OCI-LY7 (cell line): ENCODE results near the gene ADD2. TPM values are rescaled to one million over a fixed set of nuclear protein-coding genes. Genes with fewer than 3 reads are reported as not detected.

Experiments
- BruUV-seq: library from RNA; stranded (reverse); fragments of 400-500 nt; replicated peaks from 2 replicates; lab custom pipeline; 2021; lab: Mats Ljungman, UMichigan
- CTCF ChIA-PET: fragments of 300-600 bp; sonication (Branson Sonifier 250); formaldehyde crosslinking; loops from one replicate; lab custom pipeline; 2022; ENCODE audit warnings: antibody characterized with exemption; ENCODE audit not compliant: unreplicated experiment; lab: Charles Lee
- POLR2A ChIA-PET: fragments of 300-600 bp; sonication (Branson Sonifier 250); formaldehyde crosslinking; loops from one replicate; lab custom pipeline; 2022; ENCODE audit warnings: antibody characterized with exemption; lab: Charles Lee
- DNase-seq: peaks from one replicate; pipeline ENCODE4 v3.0.0-alpha.2; 2015; ENCODE audit warnings: low spot score
- H2AFZ ChIP-seq: fragments of 200-600 bp; sonication (generic), shearing (Covaris generic); 2 replicates; pipeline ENCODE4 v1.6.1; 2014; ENCODE audit warnings: mild to moderate bottlenecking, antibody characterized with exemption, low read length, moderate library complexity
- H3K27ac ChIP-seq: fragments of 200-600 bp; sonication (generic); 2 replicates; pipeline ENCODE4 v1.5.1; 2014; ENCODE audit warnings: mixed run types, low read depth, mild to moderate bottlenecking, moderate library complexity, low read length, inconsistent platforms; ENCODE audit not compliant: poor library complexity, severe bottlenecking
- H3K36me3 ChIP-seq: fragments of 200-600 bp; sonication (generic); 2 replicates; pipeline ENCODE4 v1.6.1; 2014; ENCODE audit warnings: mild to moderate bottlenecking, antibody characterized with exemption, low read length, moderate library complexity, mixed read lengths; ENCODE audit not compliant: insufficient read depth
- H3K4me1 ChIP-seq: fragments of 200-600 bp; sonication (generic); 2 replicates; pipeline ENCODE4 v1.5.1; 2014; ENCODE audit warnings: mild to moderate bottlenecking, low read length; ENCODE audit not compliant: insufficient read depth, poor library complexity, severe bottlenecking
- H3K4me2 ChIP-seq: fragments of 200-600 bp; sonication (generic); 2 replicates; pipeline ENCODE4 v1.6.1; 2014; ENCODE audit warnings: mild to moderate bottlenecking, low read length
- H3K4me3 ChIP-seq: fragments of 200-600 bp; sonication (generic); 2 replicates; pipeline ENCODE4 v1.5.1; 2014; ENCODE audit warnings: mild to moderate bottlenecking, low read depth, low read length; ENCODE audit not compliant: poor library complexity, severe bottlenecking
- H3K79me2 ChIP-seq: fragments of 200-600 bp; sonication (generic); 2 replicates; pipeline ENCODE4 v1.6.1; 2016; ENCODE audit warnings: low read depth, mild to moderate bottlenecking, low read length, moderate library complexity, mixed read lengths; ENCODE audit not compliant: insufficient read depth
- H3K9me2 ChIP-seq: fragments of 200-600 bp; sonication (generic); 2 replicates; pipeline ENCODE4 v1.6.1; 2016; ENCODE audit warnings: mild to moderate bottlenecking, low read length, mixed read lengths; ENCODE audit not compliant: insufficient read depth
- H3K9me3 ChIP-seq: fragments of 200-600 bp; sonication (generic); 2 replicates; pipeline ENCODE4 v1.6.1; 2014; ENCODE audit warnings: mild to moderate bottlenecking, mixed run types, low read length, mixed read lengths
- H4K20me1 ChIP-seq: fragments of 200-600 bp; sonication (generic); 2 replicates; pipeline ENCODE4 v1.6.1; 2014; ENCODE audit warnings: mild to moderate bottlenecking, antibody characterized with exemption, low read length, moderate library complexity, mixed read lengths; ENCODE audit not compliant: insufficient read depth
- CTCF ChIP-seq: fragments of 200-600 bp; sonication (generic); conservative IDR thresholded peaks from 2 replicates; pipeline ENCODE4 v1.5.1; 2014; ENCODE audit warnings: mild to moderate bottlenecking, antibody characterized with exemption, low read length, moderate library complexity, mixed read lengths
- EZH2phosphoT487 ChIP-seq: fragments of 200-600 bp; sonication (generic); IDR thresholded peaks from 2 replicates; pipeline ENCODE4 v1.6.1; 2018; ENCODE audit warnings: low read depth, borderline replicate concordance, mild to moderate bottlenecking, mixed run types, antibody characterized with exemption, low read length, moderate library complexity, mixed read lengths
- intact Hi-C: fragments of 100-400 bp; cut with micrococcal nuclease; formaldehyde crosslinking; loops from one replicate; pipeline ENCODE4 v1.10.0; 2022; ENCODE audit not compliant: unreplicated experiment
- total RNA-seq, 2 experiments: library from RNA; depleted of rRNA in 1 of 2; stranded (reverse); fragments of >200 nt in 1 of 2; shearing (Covaris generic) in 1 of 2; gene quantifications; 2 replicates each; pipeline ENCODE4 v1.2.3, GENCODE V29; 2014 to 2022

Gene ADD2
- total RNA-seq, 2 experiments from 2014 or later, result not detected

- ChIA-PET CTCF (no interaction called here), POLR2A (interaction anchor here (1.1 kb wide), 1 partner anchor 10 kb away, joined by 3 read pairs; no protein-coding TSS in a partner anchor)
- Histone ChIP-seq H3K4me1 (no peaks in the 10 kb centered on the region), H3K9me3 (no peaks in the 10 kb centered on the region), H3K4me2 (no peak overlapping the region), H3K4me3 (no peak overlapping the region), H3K9me2 (no peaks in the 10 kb centered on the region), H2AFZ (no peak overlapping the region), H4K20me1 (no peaks in the 10 kb centered on the region), H3K36me3 (no peaks in the 10 kb centered on the region), H3K79me2 (no peaks in the 10 kb centered on the region), H3K27ac (no peak overlapping the region)
- intact Hi-C loops, result no loop called here
- no peak for TF ChIP-seq CTCF
- no peak for TF ChIP-seq EZH2phosphoT487
- DNase-seq, result no peak
- no TSS peak for BruUV-seq
Observed at GRCh38 chr2:70751881-70752280, 16.1 kb downstream of the ADD2 start.

DNA sequence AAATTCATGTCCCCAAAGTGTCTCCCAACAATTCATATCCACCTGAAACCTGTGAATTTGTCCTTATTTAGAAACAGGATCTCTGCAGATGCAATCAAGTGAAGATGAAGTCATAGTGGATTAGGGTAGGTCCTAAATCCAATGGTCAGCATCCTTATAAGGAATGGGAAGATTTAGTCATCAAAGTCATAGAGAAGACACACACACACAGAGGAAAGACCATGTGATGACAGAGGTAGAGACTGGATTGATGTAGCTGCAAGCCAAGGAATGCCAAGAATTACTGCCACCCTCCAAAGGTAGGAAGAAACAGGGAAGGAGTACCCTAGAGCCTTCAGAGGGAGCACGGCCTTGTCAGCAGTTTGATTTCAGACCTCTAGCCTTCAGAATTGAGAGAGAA is 17.7 kb downstream of the ADD2 start:
- no peaks in the 10 kb centered on the region for H4K20me1 ChIP-seq
- TF ChIP-seq EZH2phosphoT487, result no peak
- no peak for TF ChIP-seq CTCF
- H3K4me2 ChIP-seq, result no peak overlapping the region
- no peaks in the 10 kb centered on the region for H3K79me2 ChIP-seq
- ChIA-PET POLR2A (no interaction called here), CTCF (no interaction called here)
- no peak for DNase-seq
- H3K9me2 ChIP-seq, result no peaks in the 10 kb centered on the region
- no peaks in the 10 kb centered on the region for H3K4me1 ChIP-seq
- no peak overlapping the region for H3K4me3 ChIP-seq
- H3K36me3 ChIP-seq, result no peaks in the 10 kb centered on the region
- H3K27ac ChIP-seq, result no peak overlapping the region
- intact Hi-C loops, result no loop called here
- H3K9me3 ChIP-seq, result no peaks in the 10 kb centered on the region
- no peak overlapping the region for H2AFZ ChIP-seq
- no TSS peak for BruUV-seq

DNA sequence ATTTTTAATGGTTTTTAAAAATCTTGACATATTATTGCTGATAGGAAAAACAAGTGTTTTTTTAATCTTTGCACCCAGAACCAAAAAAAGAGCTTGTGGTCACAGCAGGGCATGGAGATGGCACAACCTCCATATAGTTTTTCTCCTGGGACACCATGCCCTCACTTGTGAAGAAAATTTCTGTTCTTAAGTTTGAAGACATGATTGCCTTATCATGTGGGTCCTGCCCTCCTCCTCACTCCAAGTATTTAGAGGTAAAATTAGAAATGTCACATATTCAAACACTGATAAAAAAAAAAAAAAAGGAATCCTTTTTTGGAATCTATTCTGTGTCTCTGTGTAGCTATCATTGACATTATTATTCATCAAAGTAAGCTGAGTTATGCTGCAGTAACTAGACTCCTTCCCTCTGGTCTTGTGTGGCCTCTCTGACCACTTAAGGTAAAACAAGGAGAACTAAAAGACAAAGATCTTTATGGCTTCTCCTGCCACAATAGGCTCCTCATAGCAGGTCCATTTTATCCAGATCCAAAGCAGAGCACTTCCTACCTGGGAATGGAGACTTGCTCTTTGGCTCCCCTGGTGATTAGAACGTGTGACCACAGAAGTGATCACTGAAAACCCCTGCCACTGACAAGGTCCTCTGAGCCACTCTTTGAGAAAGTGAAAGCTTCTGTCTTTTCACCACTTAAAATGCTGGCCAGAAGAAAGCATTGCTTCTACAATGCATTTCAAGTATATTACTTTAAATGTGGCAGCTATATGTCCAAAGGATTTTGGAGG is 19.8 kb downstream of the ADD2 start:
- H3K9me3 ChIP-seq, result no peaks in the 10 kb centered on the region
- intact Hi-C loops, result no loop called here
- H3K27ac ChIP-seq, result no peak overlapping the region
- H3K36me3 ChIP-seq, result no peaks in the 10 kb centered on the region
- H4K20me1 ChIP-seq, result no peaks in the 10 kb centered on the region
- DNase-seq, result no peak
- H3K9me2 ChIP-seq, result no peaks in the 10 kb centered on the region
- no TSS peak for BruUV-seq
- ChIA-PET POLR2A (interaction anchor here (0.6 kb wide), 1 partner anchor 189 kb away, joined by 3 read pairs; no protein-coding TSS in a partner anchor), CTCF (no interaction called here)
- H3K4me1 ChIP-seq, result no peaks in the 10 kb centered on the region
- TF ChIP-seq EZH2phosphoT487, result no peak
- no peak for TF ChIP-seq CTCF
- no peaks in the 10 kb centered on the region for H3K79me2 ChIP-seq
- no peak overlapping the region for H3K4me3 ChIP-seq
- H2AFZ ChIP-seq, result no peak overlapping the region
- H3K4me2 ChIP-seq, result no peak overlapping the region
